ENCODE data around the gene BDKRB2.

DNA sequence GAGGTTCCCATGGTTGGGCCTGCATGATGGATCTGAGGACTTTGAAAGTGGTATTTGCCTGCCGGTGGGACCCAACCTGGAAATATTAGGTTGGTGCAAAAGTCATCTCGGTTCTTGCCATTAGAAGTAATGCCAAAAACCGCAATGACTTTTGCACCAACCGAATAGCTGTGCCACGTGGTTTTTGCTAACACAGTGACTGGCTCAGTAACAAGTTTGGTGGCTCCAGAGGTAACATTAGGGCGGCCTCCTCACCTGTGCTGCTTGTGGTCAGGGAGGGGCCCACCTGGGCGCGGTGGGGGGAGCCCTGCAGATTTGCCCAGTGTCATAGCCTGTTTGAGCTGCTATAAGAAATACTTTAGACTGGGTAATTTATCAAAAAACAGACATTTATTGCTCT, 1.8 kb downstream of the BDKRB2 start:
- TF ChIP-seq RFX5 (IDR thresholded peaks at IDR 0.05; ENCODE audit: low read depth, low read length) (no peak), USF2 (IDR thresholded peaks at IDR 0.05; ENCODE audit: low read depth, low read length) (no peak), POLR2A (IDR thresholded peaks at IDR 0.05; ENCODE audit: low read depth, low read length) (no peak; the same call in 1 of the 2 replicates), CHD1 (IDR thresholded peaks at IDR 0.05; ENCODE audit: low read depth, low read length) (no peak), SMC3 (IDR thresholded peaks at IDR 0.05; ENCODE audit: low read depth, low read length) (no peak), MAFK (IDR thresholded peaks at IDR 0.05; ENCODE audit: low read depth, low read length) (no peak), RCOR1 (IDR thresholded peaks at IDR 0.05; ENCODE audit: insufficient replicate concordance, low read length) (no peak), CEBPB (IDR thresholded peaks at IDR 0.05; ENCODE audit: low read depth, low read length) (no peak), RAD21 (IDR thresholded peaks at IDR 0.05; ENCODE audit: low read length) (no peak), FOS (IDR thresholded peaks at IDR 0.05; ENCODE audit: low read depth, low read length) (no peak)
- TF ChIP-seq, protein P1, sequence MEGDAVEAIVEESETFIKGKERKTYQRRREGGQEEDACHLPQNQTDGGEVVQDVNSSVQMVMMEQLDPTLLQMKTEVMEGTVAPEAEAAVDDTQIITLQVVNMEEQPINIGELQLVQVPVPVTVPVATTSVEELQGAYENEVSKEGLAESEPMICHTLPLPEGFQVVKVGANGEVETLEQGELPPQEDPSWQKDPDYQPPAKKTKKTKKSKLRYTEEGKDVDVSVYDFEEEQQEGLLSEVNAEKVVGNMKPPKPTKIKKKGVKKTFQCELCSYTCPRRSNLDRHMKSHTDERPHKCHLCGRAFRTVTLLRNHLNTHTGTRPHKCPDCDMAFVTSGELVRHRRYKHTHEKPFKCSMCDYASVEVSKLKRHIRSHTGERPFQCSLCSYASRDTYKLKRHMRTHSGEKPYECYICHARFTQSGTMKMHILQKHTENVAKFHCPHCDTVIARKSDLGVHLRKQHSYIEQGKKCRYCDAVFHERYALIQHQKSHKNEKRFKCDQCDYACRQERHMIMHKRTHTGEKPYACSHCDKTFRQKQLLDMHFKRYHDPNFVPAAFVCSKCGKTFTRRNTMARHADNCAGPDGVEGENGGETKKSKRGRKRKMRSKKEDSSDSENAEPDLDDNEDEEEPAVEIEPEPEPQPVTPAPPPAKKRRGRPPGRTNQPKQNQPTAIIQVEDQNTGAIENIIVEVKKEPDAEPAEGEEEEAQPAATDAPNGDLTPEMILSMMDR (conservative IDR thresholded peaks at IDR 0.05; ENCODE audit: low read depth, low read length): no peak

Data from IMR-90 (cell line).